ENCODE results near the gene PCDHGA1. TPM values are rescaled to one million over a fixed set of nuclear protein-coding genes. Genes with fewer than 3 reads are reported as not detected.

The PCDHGA1 gene
- total and polyA plus RNA-seq, 2 experiments from 2014 or later, result 1.2 to 1.7 TPM

DNA sequence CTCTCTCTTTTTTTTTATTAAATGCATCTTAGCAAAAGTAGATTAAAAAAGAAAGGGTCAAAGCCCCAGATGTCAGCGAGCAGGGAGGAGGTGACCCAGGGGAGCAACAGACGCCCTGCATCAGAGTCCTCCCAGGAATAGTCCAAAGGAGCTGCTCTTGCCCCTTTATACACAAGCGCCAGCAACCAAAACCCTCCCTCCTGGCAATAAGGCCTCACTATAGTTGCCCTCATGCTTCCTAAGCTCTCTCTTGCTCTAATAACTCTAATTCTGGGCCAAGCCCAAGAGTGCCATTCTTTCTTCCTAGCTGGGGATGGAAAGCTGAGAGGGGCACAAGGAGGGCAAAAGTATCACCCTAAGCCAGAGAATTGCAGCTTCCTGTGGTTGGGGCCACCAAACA lies 184.8 kb downstream of the PCDHGA1 start:
- DNase-seq (ENCODE audit: low read depth in 1 of 2, low spot score in 1 of 2), result no peak

DNA sequence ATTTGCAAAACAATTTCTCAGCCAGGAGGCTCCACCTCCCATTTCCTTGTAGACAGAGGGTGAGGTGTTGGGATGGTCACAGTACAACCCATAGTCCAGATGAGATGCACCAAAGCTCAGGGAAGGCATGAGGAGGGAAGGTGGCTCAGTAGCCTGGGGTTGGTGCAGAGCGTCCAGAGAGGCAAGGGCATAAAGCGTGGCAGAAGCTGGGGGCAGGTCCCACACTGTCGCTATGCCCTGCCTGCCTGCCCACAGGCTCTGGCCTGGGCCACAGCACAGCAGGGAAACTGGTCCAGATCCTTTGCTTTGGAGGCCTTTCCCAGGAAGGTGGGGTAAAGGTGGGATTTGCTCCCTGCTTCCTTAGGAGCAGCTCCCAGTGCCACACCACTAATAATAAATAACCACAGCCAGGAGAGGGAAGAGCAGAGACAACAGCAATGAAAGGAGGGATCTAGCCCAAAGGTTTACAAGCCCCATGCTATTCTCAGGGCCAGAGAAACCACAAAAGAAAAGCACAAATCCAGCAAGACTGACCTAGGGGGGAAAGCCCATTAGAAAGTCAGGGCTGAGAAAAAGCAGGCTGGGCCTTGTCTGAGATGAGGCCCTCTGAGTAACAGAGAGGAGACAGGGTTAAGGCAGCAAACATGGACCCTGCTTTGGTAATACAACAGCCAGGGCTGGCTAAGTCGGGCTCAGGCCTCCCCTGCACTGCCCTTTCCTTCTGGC lies 185.8 kb downstream of the PCDHGA1 start:
- no peaks in the 10 kb centered on the region for H3K36me3 ChIP-seq
- H3K4me1 ChIP-seq (ENCODE audit: low read depth), result peaks cover 3% of the 10 kb centered on the region
- H3K4me3 ChIP-seq, result no peak overlapping the region
- no peak for DNase-seq (ENCODE audit: low read depth in 1 of 2, low spot score in 1 of 2)
- no peak overlapping the region for H3K27ac ChIP-seq
- TF ChIP-seq, protein P1, sequence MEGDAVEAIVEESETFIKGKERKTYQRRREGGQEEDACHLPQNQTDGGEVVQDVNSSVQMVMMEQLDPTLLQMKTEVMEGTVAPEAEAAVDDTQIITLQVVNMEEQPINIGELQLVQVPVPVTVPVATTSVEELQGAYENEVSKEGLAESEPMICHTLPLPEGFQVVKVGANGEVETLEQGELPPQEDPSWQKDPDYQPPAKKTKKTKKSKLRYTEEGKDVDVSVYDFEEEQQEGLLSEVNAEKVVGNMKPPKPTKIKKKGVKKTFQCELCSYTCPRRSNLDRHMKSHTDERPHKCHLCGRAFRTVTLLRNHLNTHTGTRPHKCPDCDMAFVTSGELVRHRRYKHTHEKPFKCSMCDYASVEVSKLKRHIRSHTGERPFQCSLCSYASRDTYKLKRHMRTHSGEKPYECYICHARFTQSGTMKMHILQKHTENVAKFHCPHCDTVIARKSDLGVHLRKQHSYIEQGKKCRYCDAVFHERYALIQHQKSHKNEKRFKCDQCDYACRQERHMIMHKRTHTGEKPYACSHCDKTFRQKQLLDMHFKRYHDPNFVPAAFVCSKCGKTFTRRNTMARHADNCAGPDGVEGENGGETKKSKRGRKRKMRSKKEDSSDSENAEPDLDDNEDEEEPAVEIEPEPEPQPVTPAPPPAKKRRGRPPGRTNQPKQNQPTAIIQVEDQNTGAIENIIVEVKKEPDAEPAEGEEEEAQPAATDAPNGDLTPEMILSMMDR (IDR thresholded peaks at IDR 0.05; ENCODE audit: low read depth, low read length), result no peak
- H3K27me3 ChIP-seq, result no peaks in the 10 kb centered on the region
- no peaks in the 10 kb centered on the region for H3K9me3 ChIP-seq (ENCODE audit: low read depth)

More for the DNA sequence above, 184.8 kb downstream of the PCDHGA1 start:
- Histone ChIP-seq H3K27ac (peak overlapping the region; percentile 76), H3K9me3 (ENCODE audit: low read depth) (no peaks in the 10 kb centered on the region), H3K4me1 (ENCODE audit: low read depth) (peaks cover 3% of the 10 kb centered on the region), H3K27me3 (no peaks in the 10 kb centered on the region), H3K36me3 (no peaks in the 10 kb centered on the region), H3K4me3 (no peak overlapping the region)
- TF ChIP-seq, protein P1 (IDR thresholded peaks at IDR 0.05; ENCODE audit: low read depth, low read length), result no peak

DNA sequence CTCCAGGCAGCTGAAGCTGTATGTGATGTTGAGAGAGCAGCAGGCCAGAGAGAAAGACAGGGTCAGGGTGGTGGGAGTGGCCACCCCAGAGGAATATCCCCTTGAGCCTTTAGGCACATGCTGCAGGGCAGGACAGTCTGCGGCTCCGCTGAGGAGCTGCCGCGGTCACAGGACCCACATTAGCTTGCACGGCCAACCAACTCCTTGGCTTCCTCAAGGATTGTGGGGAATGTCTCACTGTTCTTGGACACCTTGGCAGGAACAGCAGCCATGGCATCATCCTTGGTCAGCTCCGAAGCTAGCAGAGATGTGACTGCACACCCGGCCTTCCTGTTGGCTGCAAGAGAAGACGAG lies 186.3 kb downstream of the PCDHGA1 start:
- no peak overlapping the region for H3K4me3 ChIP-seq
- TF ChIP-seq, protein P1 (IDR thresholded peaks at IDR 0.05; ENCODE audit: low read depth, low read length), result no peak
- H3K27ac ChIP-seq, result no peak overlapping the region
- no peak for DNase-seq (ENCODE audit: low read depth in 1 of 2, low spot score in 1 of 2)
- H3K4me1 ChIP-seq (ENCODE audit: low read depth), result peaks cover 3% of the 10 kb centered on the region
- no peaks in the 10 kb centered on the region for H3K36me3 ChIP-seq
- no peaks in the 10 kb centered on the region for H3K9me3 ChIP-seq (ENCODE audit: low read depth)
- H3K27me3 ChIP-seq, result no peaks in the 10 kb centered on the region

DNA sequence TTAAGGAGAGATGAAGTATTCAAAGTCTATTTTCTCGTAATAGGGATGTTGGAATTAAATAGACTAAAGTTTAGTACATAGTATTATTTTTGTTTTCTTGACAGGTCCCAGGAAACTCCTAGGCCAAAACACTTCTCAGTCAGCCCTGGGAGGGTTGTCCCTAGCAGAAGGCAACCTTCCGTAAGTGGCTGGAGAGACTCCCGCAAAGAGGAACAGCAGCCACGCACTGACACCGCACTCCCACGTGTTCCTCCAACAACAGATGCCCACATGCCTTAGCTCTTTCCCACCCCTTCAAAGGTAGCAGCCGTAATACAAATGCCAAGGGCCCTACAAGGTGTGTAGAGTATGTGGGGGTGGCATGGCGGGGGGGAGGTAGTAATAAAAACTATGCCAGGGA lies 187.0 kb downstream of the PCDHGA1 start:
- TF ChIP-seq, protein P1 (IDR thresholded peaks at IDR 0.05; ENCODE audit: low read depth, low read length), result no peak
- Histone ChIP-seq H3K27ac (no peak overlapping the region), H3K9me3 (ENCODE audit: low read depth) (no peaks in the 10 kb centered on the region), H3K36me3 (no peaks in the 10 kb centered on the region), H3K4me1 (ENCODE audit: low read depth) (peaks cover 3% of the 10 kb centered on the region), H3K27me3 (no peaks in the 10 kb centered on the region), H3K4me3 (no peak overlapping the region)
- no peak for DNase-seq (ENCODE audit: low read depth in 1 of 2, low spot score in 1 of 2)

DNA sequence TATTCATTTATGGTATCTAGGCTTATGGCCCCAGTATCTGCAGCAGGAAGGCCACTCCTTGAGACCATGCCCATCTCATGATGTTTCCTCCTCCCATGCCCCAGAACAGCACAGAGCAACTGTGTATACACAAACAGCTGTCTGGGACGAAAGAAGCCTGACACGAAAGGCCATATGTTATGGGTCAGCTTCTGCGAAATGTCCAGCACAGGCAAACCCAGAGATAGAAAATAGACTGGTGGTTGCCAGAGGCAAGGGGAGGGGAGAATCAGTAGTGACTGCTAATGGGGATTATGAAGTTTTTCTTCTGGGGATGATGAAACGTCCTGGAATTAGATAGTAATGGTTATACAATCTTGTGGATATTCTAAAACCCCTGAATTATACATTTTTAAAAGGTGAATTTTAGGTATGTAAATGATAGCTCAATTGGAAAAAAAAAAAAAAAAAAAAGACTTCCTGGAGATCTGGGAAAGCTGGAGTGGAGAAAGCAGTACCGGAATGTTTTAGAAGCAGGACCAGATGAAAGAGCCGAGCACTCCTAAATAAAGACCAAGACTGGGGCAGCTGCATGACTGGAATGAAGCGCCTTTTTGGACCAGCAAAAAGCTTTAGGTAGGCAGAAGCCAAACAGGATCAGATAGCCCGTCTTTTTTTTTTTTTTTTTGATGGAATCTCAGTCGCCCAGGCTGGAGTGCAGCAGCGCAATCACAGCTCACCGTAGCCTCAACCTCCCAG lies 187.7 kb downstream of the PCDHGA1 start:
- Histone ChIP-seq H3K4me3 (no peak overlapping the region), H3K36me3 (no peaks in the 10 kb centered on the region), H3K27ac (no peak overlapping the region), H3K4me1 (ENCODE audit: low read depth) (peaks cover 3% of the 10 kb centered on the region), H3K27me3 (no peaks in the 10 kb centered on the region), H3K9me3 (ENCODE audit: low read depth) (no peaks in the 10 kb centered on the region)
- TF ChIP-seq, protein P1 (IDR thresholded peaks at IDR 0.05; ENCODE audit: low read depth, low read length), result no peak
- DNase-seq (ENCODE audit: low read depth in 1 of 2, low spot score in 1 of 2), result peak in 1 of 2 donors; percentile 57

Data from cardiac muscle cell (in vitro differentiated cells and primary cell).